Esophagus squamous epithelium (tissue), 4 donors: ENCODE data around the gene PLCB1.
"Not testable (repeated sequence)": the region's sequence is repeated elsewhere in the genome, so short reads cannot be mapped to it uniquely, and the experiment has no call there.

Experiments
- POLR2A ChIP-seq, 4 donors: fragments of 450-650 bp; IDR thresholded peaks; one replicate each; pipeline ENCODE4 v1.6.1; 2017; ENCODE audit warnings: antibody characterized with exemption in 4 of 4, mild to moderate bottlenecking in 4 of 4, moderate library complexity in 3 of 4
- TF ChIP-seq, protein P1 (sequence below), 6 experiments: fragments of 450-650 bp in 4 of 6; fragments of 200-600 bp in 2 of 6; sonication (generic) in 2 of 6; IDR thresholded peaks; one replicate each; pipeline ENCODE4 v1.5.1; 2016 to 2019; ENCODE audit warnings: antibody characterized with exemption in 6 of 6, mild to moderate bottlenecking in 4 of 6, moderate library complexity in 4 of 6

GRCh38 chr20:8114612-8115011 lies 17.5 kb upstream of the PLCB1 start:
- TF ChIP-seq, protein P1, sequence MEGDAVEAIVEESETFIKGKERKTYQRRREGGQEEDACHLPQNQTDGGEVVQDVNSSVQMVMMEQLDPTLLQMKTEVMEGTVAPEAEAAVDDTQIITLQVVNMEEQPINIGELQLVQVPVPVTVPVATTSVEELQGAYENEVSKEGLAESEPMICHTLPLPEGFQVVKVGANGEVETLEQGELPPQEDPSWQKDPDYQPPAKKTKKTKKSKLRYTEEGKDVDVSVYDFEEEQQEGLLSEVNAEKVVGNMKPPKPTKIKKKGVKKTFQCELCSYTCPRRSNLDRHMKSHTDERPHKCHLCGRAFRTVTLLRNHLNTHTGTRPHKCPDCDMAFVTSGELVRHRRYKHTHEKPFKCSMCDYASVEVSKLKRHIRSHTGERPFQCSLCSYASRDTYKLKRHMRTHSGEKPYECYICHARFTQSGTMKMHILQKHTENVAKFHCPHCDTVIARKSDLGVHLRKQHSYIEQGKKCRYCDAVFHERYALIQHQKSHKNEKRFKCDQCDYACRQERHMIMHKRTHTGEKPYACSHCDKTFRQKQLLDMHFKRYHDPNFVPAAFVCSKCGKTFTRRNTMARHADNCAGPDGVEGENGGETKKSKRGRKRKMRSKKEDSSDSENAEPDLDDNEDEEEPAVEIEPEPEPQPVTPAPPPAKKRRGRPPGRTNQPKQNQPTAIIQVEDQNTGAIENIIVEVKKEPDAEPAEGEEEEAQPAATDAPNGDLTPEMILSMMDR (IDR thresholded peaks at IDR 0.05) = not testable (repeated sequence)
- not testable (repeated sequence) for TF ChIP-seq POLR2A (IDR thresholded peaks at IDR 0.05)
